K562 (cell line): ENCODE results near the gene PCDH1. TPM values are rescaled to one million over a fixed set of nuclear protein-coding genes. Genes with fewer than 3 reads are reported as not detected.
A peak's percentile ranks its signal among the peaks of the same experiment; 100 is the strongest.

Source experiments
- ATAC-seq: fragments of 200-7000 bp; cut with Tn5 transposase; 3 replicates; pipeline ENCODE4 v1.9.1; 2020; ENCODE audit warnings: moderate library complexity
- BruUV-seq: library from RNA; stranded (reverse); fragments of 400-500 nt; replicated peaks from 2 replicates; lab custom pipeline; 2021; lab: Mats Ljungman, UMichigan
- CTCF ChIA-PET: fragments of 300-600 bp; formaldehyde crosslinking; extraction: SDS; loops from one replicate; lab custom pipeline; 2021; ENCODE audit warnings: low intra/inter-chr PET ratio; lab: Yijun Ruan, JAX
- POLR2A ChIA-PET: fragments of 300-600, 350-650 bp; sonication (Branson Sonifier 250); formaldehyde crosslinking; extraction: SDS; loops from one replicate; lab custom pipeline; 2021; ENCODE audit warnings: antibody characterized with exemption, inconsistent platforms; lab: Yijun Ruan, JAX
- DNase-seq, 4 experiments: peaks; one replicate each; pipeline versions ENCODE4 v3.0.0 to v3.0.0-alpha.2; 2011 to 2018; ENCODE audit warnings: low spot score in 3 of 4, mixed read lengths in 3 of 4; ENCODE audit errors: extremely low read depth in 1 of 4
- FAIRE-seq: peaks from 2 replicates; lab custom pipeline; 2011; peaks lifted over from hg19 to GRCh38; lab: Jason Lieb, UNC
- H2AFZ ChIP-seq: 2 replicates; pipeline ENCODE4 v1.6.0; 2011; ENCODE audit warnings: low read depth, low read length, control low read depth, inconsistent platforms
- H3K27ac ChIP-seq: fragments of 200-600 bp; 3 replicates; pipeline ENCODE4 v1.8.0; 2011; ENCODE audit warnings: low read depth, mild to moderate bottlenecking, control low read depth, inconsistent platforms, low read length, moderate library complexity, mixed read lengths; ENCODE audit errors: extremely low read depth
- H3K27me3 ChIP-seq, 2 experiments: fragments of 300-600 bp in 1 of 2; 2 replicates in 1 of 2; 3 replicates in 1 of 2; pipeline versions ENCODE4 v1.6.0 to v1.8.0; 2011; ENCODE audit warnings: inconsistent platforms in 2 of 2, low read length in 2 of 2, mild to moderate bottlenecking in 1 of 2, mixed read lengths in 1 of 2, moderate library complexity in 1 of 2; ENCODE audit not compliant: control insufficient read depth in 2 of 2, insufficient read depth in 2 of 2
- H3K36me3 ChIP-seq: fragments of 300-600 bp; 3 replicates; pipeline ENCODE4 v1.8.0; 2011; ENCODE audit warnings: mild to moderate bottlenecking, low read length, inconsistent platforms; ENCODE audit not compliant: control insufficient read depth, insufficient read depth
- H3K4me1 ChIP-seq, 2 experiments: fragments of 200-600 bp in 1 of 2; replicated peaks in 1 of 2; 2 replicates in 1 of 2; 3 replicates in 1 of 2; pipeline versions ENCODE4 v1.5.1 to v1.8.0; 2011; ENCODE audit warnings: inconsistent platforms in 2 of 2, low read length in 2 of 2, mild to moderate bottlenecking in 1 of 2, mixed read lengths in 1 of 2, moderate library complexity in 1 of 2; ENCODE audit not compliant: control insufficient read depth in 2 of 2, insufficient read depth in 2 of 2
- H3K4me2 ChIP-seq: 2 replicates; pipeline ENCODE4 v1.6.1; 2011; ENCODE audit warnings: low read length, control low read depth, inconsistent platforms, mixed read lengths; ENCODE audit not compliant: insufficient read depth
- H3K4me3 ChIP-seq: fragments of 200-600 bp; sonication (generic), shearing (Covaris generic); 2 replicates; pipeline ENCODE4 v1.5.1; 2016; ENCODE audit warnings: control low read depth, inconsistent platforms
- H3K79me2 ChIP-seq: fragments of 200-600 bp; 3 replicates; pipeline ENCODE4 v1.8.0; 2011; ENCODE audit warnings: low read length, inconsistent platforms; ENCODE audit not compliant: control insufficient read depth, insufficient read depth
- H3K9ac ChIP-seq, 2 experiments: 2 replicates each; pipeline versions ENCODE4 v1.6.0 to v1.6.1; 2011; ENCODE audit warnings: low read depth in 2 of 2, low read length in 2 of 2, control low read depth in 1 of 2, inconsistent platforms in 1 of 2, mild to moderate bottlenecking in 1 of 2, mixed read lengths in 1 of 2; ENCODE audit not compliant: insufficient read depth in 1 of 2
- H3K9me1 ChIP-seq: one replicate; pipeline ENCODE4 v1.6.0; 2011; ENCODE audit warnings: inconsistent platforms, mild to moderate bottlenecking, low read length, moderate library complexity; ENCODE audit not compliant: control insufficient read depth, insufficient read depth
- H3K9me3 ChIP-seq: replicated peaks from 2 replicates; pipeline ENCODE4 v1.5.1; 2011; ENCODE audit warnings: low read depth, low read length, inconsistent platforms; ENCODE audit not compliant: control insufficient read depth, insufficient read depth
- H4K20me1 ChIP-seq: replicated peaks from 2 replicates; pipeline ENCODE4 v1.6.1; 2011; ENCODE audit warnings: low read length, inconsistent platforms, mixed read lengths; ENCODE audit not compliant: control insufficient read depth, insufficient read depth
- BDP1 ChIP-seq: IDR thresholded peaks from 3 replicates; pipeline ENCODE4 v1.6.1; 2011; ENCODE audit not compliant: insufficient read length, insufficient read depth
- PKNOX1 ChIP-seq: fragments of 450-650 bp; IDR thresholded peaks from 2 replicates; pipeline ENCODE4 v1.6.1; 2016
- WGBS: fragments of 100-300 bp; shearing (Covaris generic); methylation state at CpG from one replicate; pipeline ENCODE4 v1.1.6; 2016; ENCODE audit warnings: low coverage, mixed read lengths; ENCODE audit not compliant: insufficient coverage; ENCODE audit errors: missing lambda C conversion rate; 5-methylcytosine and 5-hydroxymethylcytosine counted together
- in situ Hi-C: fragments of 300-500 bp; cut with MboI; formaldehyde crosslinking; loops from 4 replicates; pipeline ENCODE4 v1.15.0; 2018; ENCODE audit warnings: inconsistent platforms, mixed read lengths
- intact Hi-C: fragments of 100-400 bp; cut with micrococcal nuclease; formaldehyde crosslinking; loops from 2 replicates; pipeline ENCODE4 v1.14.2; 2022
- polyA plus RNA-seq, 8 experiments: library from polyadenylated mRNA; depleted of rRNA in 4 of 8; stranded (reverse) in 5 of 8; unstranded in 3 of 8; fragments of >200 nt; fragmentation: Nextera tagmentation in 2 of 8; fragmentation: Illumina TruSeq in 1 of 8; extraction: Ambion mirVana in 2 of 8; extraction: Trizol in 1 of 8; gene quantifications; 2 replicates each; pipeline versions ENCODE4 v1.2.1 to v1.2.3, GENCODE V29; 2011 to 2014; ENCODE audit warnings: inconsistent platforms in 1 of 8, missing spikeins in 1 of 8
- total RNA-seq, 7 experiments: library from RNA; depleted of rRNA in 6 of 7; stranded (reverse); fragments of >200 nt in 6 of 7; fragmentation: Illumina TruSeq in 2 of 7; extraction: Trizol in 2 of 7; gene quantifications; 2 replicates each; pipeline versions ENCODE4 v1.2.1 to v1.2.3, GENCODE V29; 2011 to 2021; ENCODE audit warnings: low replicate concordance in 1 of 7

PCDH1 gene
- total and polyA plus RNA-seq, 9 of the 15 experiments (the other 6 are each of a cell fraction or from before 2014, with no cell fraction given), result 0.11 to 3.6 (median 1.9) TPM; not detected in 1

- 0 out of 2 replicates have a peak, but pooled peaks cover 12% of the 10 kb centered on the region for H4K20me1 ChIP-seq
- no peak overlapping the region for H3K27ac ChIP-seq
- H2AFZ ChIP-seq, result no peak overlapping the region
- in situ Hi-C loops (no loop called here), intact Hi-C loops (loop anchor here (5.0 kb wide), 1 partner anchor 134 kb away; no protein-coding TSS in a partner anchor)
- H3K36me3 ChIP-seq, result no peaks in the 10 kb centered on the region
- WGBS, result 8% methylated on average over 4 of the region's 4 CpGs
- ATAC-seq (no peak), DNase-seq (no peak), FAIRE-seq (no peak)
- BruUV-seq, result no TSS peak
- no peak overlapping the region for H3K4me3 ChIP-seq
- H3K9me3 ChIP-seq, result no peaks in the 10 kb centered on the region
- no peaks in the 10 kb centered on the region for H3K79me2 ChIP-seq
- TF ChIP-seq PKNOX1 (peak; percentile 32; the same call in 1 of the 2 replicates), BDP1 (no peak)
- H3K4me2 ChIP-seq, result no peak overlapping the region
- CTCF ChIA-PET, result interaction anchor here (0.6 to 1.3 kb wide), 3 partner anchors 157 to 944 kb away, joined by 3 to 5 read pairs (median 4); no protein-coding TSS in a partner anchor
- POLR2A ChIA-PET, result interaction anchor here (0.8 to 0.9 kb wide), 3 partner anchors 18 to 133 kb away, joined by 3 to 5 read pairs (median 4); no protein-coding TSS in a partner anchor
- H3K27me3 ChIP-seq, result peaks cover 17 to 41% of the 10 kb centered on the region in 2 experiments
- peaks cover 0 to 2% of the 10 kb centered on the region in 2 experiments; a peak in 1 of 5 replicates for H3K4me1 ChIP-seq
- no peak overlapping the region for H3K9ac ChIP-seq
- H3K9me1 ChIP-seq, result no peaks in the 10 kb centered on the region
Measured at GRCh38 chr5:141826674-141827073, 51.5 kb downstream of the PCDH1 start.
